Hepatocyte (in vitro differentiated cells): ENCODE measurements around the gene OCRL. TPM values are rescaled to one million over a fixed set of nuclear protein-coding genes. Genes with fewer than 3 reads are reported as not detected.

Experiments used
- DNase-seq: peaks from one replicate; pipeline ENCODE4 v3.0.0-alpha.2; 2016; ENCODE audit warnings: low spot score
- H2AFZ ChIP-seq: fragments of 200-600 bp; sonication (generic); 2 replicates; pipeline ENCODE4 v1.6.0; 2016; ENCODE audit warnings: antibody characterized with exemption, mild to moderate bottlenecking
- H3K27ac ChIP-seq: fragments of 200-600 bp; sonication (generic); 2 replicates; pipeline ENCODE4 v1.5.1; 2016; ENCODE audit warnings: mild to moderate bottlenecking
- H3K27me3 ChIP-seq: fragments of 200-600 bp; sonication (generic); 2 replicates; pipeline ENCODE4 v1.6.1; 2016
- H3K36me3 ChIP-seq: fragments of 200-600 bp; sonication (generic); replicated peaks from 2 replicates; pipeline ENCODE4 v1.5.1; 2016; ENCODE audit warnings: low read depth; ENCODE audit not compliant: insufficient read depth
- H3K4me1 ChIP-seq: fragments of 200-600 bp; sonication (generic); 2 replicates; pipeline ENCODE4 v1.5.1; 2016; ENCODE audit warnings: mild to moderate bottlenecking, moderate library complexity; ENCODE audit not compliant: insufficient read depth
- H3K4me2 ChIP-seq: fragments of 200-600 bp; sonication (generic); 2 replicates; pipeline ENCODE4 v1.6.0; 2016
- H3K4me3 ChIP-seq: fragments of 200-600 bp; sonication (generic); 2 replicates; pipeline ENCODE4 v1.5.1; 2016; ENCODE audit warnings: mild to moderate bottlenecking
- H3K79me2 ChIP-seq: fragments of 200-600 bp; sonication (generic); 2 replicates; pipeline ENCODE4 v1.6.0; 2017; ENCODE audit warnings: mild to moderate bottlenecking
- H3K9me2 ChIP-seq: fragments of 200-600 bp; sonication (generic); replicated peaks from 2 replicates; pipeline ENCODE4 v1.6.0; 2017; ENCODE audit warnings: mild to moderate bottlenecking; ENCODE audit not compliant: insufficient read depth
- H3K9me3 ChIP-seq: fragments of 200-600 bp; sonication (generic); 2 replicates; pipeline ENCODE4 v1.5.1; 2016; ENCODE audit warnings: low read depth, mild to moderate bottlenecking
- H4K20me1 ChIP-seq: fragments of 200-600 bp; sonication (generic); 2 replicates; pipeline ENCODE4 v1.6.0; 2016; ENCODE audit warnings: mild to moderate bottlenecking; ENCODE audit not compliant: insufficient read depth, poor library complexity, severe bottlenecking
- CTCF ChIP-seq: fragments of 200-600 bp; sonication (generic); IDR thresholded peaks from 2 replicates; pipeline ENCODE4 v1.5.1; 2016; ENCODE audit warnings: antibody characterized with exemption, mild to moderate bottlenecking; ENCODE audit not compliant: poor library complexity
- EZH2 ChIP-seq: fragments of 200-600 bp; sonication (generic); IDR thresholded peaks from 2 replicates; pipeline ENCODE4 v1.6.1; 2016; ENCODE audit warnings: antibody characterized with exemption, mild to moderate bottlenecking, borderline replicate concordance
- EZH2phosphoT487 ChIP-seq: fragments of 200-600 bp; sonication (generic); IDR thresholded peaks from one replicate; pipeline ENCODE4 v1.6.1; 2018; ENCODE audit warnings: antibody characterized with exemption, mild to moderate bottlenecking, low read depth, moderate library complexity; ENCODE audit not compliant: unreplicated experiment, severe bottlenecking
- WGBS: methylation state at CpG from one replicate; pipeline ENCODE4 v1.1.6; 2016; ENCODE audit warnings: low lambda C conversion rate; ENCODE audit errors: missing lambda C conversion rate; 5-methylcytosine and 5-hydroxymethylcytosine counted together
- polyA plus RNA-seq: library from polyadenylated mRNA; unstranded; fragments of >200 nt; fragmentation: Nextera tagmentation; extraction: Ambion mirVana; gene quantifications from 2 replicates; pipeline ENCODE4 v1.2.1, GENCODE V29; 2016
- total RNA-seq: library from RNA; depleted of rRNA; stranded (reverse); fragments of >200 nt; gene quantifications from 2 replicates; pipeline ENCODE4 v1.2.3, GENCODE V29; 2014

The OCRL gene
- total and polyA plus RNA-seq, 2 experiments from 2014 or later, result 10.5 to 18.4 TPM

GRCh38 chrX:129609395-129609794, 69.3 kb downstream of the OCRL start:
- no peak overlapping the region for H2AFZ ChIP-seq
- H4K20me1 ChIP-seq, result no peaks in the 10 kb centered on the region
- H3K9me3 ChIP-seq, result no peaks in the 10 kb centered on the region
- TF ChIP-seq EZH2phosphoT487, result no peak
- TF ChIP-seq EZH2, result no peak
- TF ChIP-seq CTCF, result no peak
- H3K79me2 ChIP-seq, result no peaks in the 10 kb centered on the region
- H3K4me3 ChIP-seq, result no peak overlapping the region
- H3K36me3 ChIP-seq, result no peaks in the 10 kb centered on the region
- H3K4me2 ChIP-seq, result no peak overlapping the region
- H3K27me3 ChIP-seq, result no peaks in the 10 kb centered on the region
- DNase-seq, result no peak
- no peaks in the 10 kb centered on the region for H3K9me2 ChIP-seq
- H3K4me1 ChIP-seq, result no peaks in the 10 kb centered on the region
- 79% methylated on average over 1 of the region's 1 CpG for WGBS
- no peak overlapping the region for H3K27ac ChIP-seq

- 92% methylated on average over 2 of the region's 2 CpGs for WGBS
- H3K4me1 ChIP-seq, result no peaks in the 10 kb centered on the region
- H3K36me3 ChIP-seq, result no peaks in the 10 kb centered on the region
- H2AFZ ChIP-seq, result no peak overlapping the region
- no peaks in the 10 kb centered on the region for H3K9me3 ChIP-seq
- TF ChIP-seq EZH2 (no peak), EZH2phosphoT487 (no peak), CTCF (no peak)
- no peak overlapping the region for H3K4me2 ChIP-seq
- DNase-seq, result no peak
- no peak overlapping the region for H3K4me3 ChIP-seq
- no peaks in the 10 kb centered on the region for H3K27me3 ChIP-seq
- no peak overlapping the region for H3K27ac ChIP-seq
- no peaks in the 10 kb centered on the region for H4K20me1 ChIP-seq
- no peaks in the 10 kb centered on the region for H3K9me2 ChIP-seq
- H3K79me2 ChIP-seq, result no peaks in the 10 kb centered on the region
Measured at GRCh38 chrX:129612396-129612795, 72.3 kb downstream of the OCRL start.

GRCh38 chrX:129613596-129613995, 73.5 kb downstream of the OCRL start:
- no peak for DNase-seq
- Histone ChIP-seq H3K4me2 (no peak overlapping the region), H2AFZ (no peak overlapping the region), H3K27ac (no peak overlapping the region), H3K9me3 (no peaks in the 10 kb centered on the region), H3K9me2 (no peaks in the 10 kb centered on the region), H3K27me3 (no peaks in the 10 kb centered on the region), H4K20me1 (no peaks in the 10 kb centered on the region), H3K4me1 (no peaks in the 10 kb centered on the region), H3K36me3 (no peaks in the 10 kb centered on the region), H3K79me2 (no peaks in the 10 kb centered on the region), H3K4me3 (no peak overlapping the region)
- TF ChIP-seq EZH2phosphoT487 (no peak), EZH2 (no peak), CTCF (no peak)
